ENCODE data around the gene CBY2. TPM values are rescaled to one million over a fixed set of nuclear protein-coding genes. Genes with fewer than 3 reads are reported as not detected.
"Not testable (repeated sequence)": the region's sequence is repeated elsewhere in the genome, so short reads cannot be mapped to it uniquely, and the experiment has no call there.

CBY2 gene, protein sequence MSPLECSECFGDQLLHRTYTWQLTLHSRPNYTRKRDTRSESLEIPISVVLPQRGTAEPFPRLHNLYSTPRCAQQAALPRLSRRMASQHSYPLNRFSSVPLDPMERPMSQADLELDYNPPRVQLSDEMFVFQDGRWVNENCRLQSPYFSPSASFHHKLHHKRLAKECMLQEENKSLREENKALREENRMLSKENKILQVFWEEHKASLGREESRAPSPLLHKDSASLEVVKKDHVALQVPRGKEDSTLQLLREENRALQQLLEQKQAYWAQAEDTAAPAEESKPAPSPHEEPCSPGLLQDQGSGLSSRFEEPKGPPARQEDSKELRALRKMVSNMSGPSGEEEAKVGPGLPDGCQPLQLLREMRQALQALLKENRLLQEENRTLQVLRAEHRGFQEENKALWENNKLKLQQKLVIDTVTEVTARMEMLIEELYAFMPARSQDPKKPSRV
- total RNA-seq (not detected), polyA plus RNA-seq (not detected)
- long read RNA-seq, donor 1, result 0 reads
- long read RNA-seq, donor 2, result 0 reads

DNA sequence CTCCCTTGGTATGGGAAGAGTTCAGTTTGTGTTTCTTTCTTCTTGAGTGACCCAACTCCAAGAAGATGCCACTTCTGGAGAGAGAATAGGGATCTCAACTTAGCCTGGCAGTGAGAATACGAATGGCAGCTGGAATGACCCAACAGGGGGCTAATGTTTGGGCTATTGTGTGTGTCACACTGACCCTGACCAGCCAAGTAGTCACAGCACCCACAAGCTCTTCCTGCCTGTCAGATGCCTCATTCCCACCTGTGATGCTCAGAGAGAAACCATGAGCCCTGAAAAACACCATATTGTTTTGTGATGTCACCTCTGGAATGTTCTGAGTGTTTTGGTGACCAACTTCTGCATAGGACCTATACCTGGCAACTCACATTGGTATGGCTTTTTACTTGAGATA, at the start of gene CBY2:
Gene CBY2, plus strand, starts transcription at position 233 of the 400 bp plus-strand sequence. Its CDS starts 71 bp downstream, at position 304.
- ATAC-seq (ENCODE audit: low FRiP score) (no peak), DNase-seq (no peak)
- no peaks in the 10 kb centered on the region for H3K36me3 ChIP-seq (ENCODE audit: control insufficient read depth in 1 of 2, insufficient read depth in 2 of 2, low read length in 1 of 2)
- no peaks in the 10 kb centered on the region for H3K4me1 ChIP-seq (ENCODE audit: control insufficient read depth in 1 of 2, insufficient read depth in 2 of 2, low read length in 2 of 2)
- H3K9me3 ChIP-seq (ENCODE audit: control insufficient read depth, low read length), result peaks cover 2% of the 10 kb centered on the region
- H3K27ac ChIP-seq (ENCODE audit: low read depth in 1 of 2, low read length in 2 of 2), result no peak within 1 kb of the TSS
- no peak within 1 kb of the TSS for H3K4me3 ChIP-seq (ENCODE audit: low read length in 2 of 2)
- intact Hi-C loops (cut with DNase I), result no loop called here
- H3K27me3 ChIP-seq (ENCODE audit: control insufficient read depth in 1 of 2, insufficient read depth in 2 of 2, low read length in 1 of 2), result no peaks in the 10 kb centered on the region
- 73 to 78% methylated on average over 1 of the region's 1 CpG for WGBS, 2 donors

DNA sequence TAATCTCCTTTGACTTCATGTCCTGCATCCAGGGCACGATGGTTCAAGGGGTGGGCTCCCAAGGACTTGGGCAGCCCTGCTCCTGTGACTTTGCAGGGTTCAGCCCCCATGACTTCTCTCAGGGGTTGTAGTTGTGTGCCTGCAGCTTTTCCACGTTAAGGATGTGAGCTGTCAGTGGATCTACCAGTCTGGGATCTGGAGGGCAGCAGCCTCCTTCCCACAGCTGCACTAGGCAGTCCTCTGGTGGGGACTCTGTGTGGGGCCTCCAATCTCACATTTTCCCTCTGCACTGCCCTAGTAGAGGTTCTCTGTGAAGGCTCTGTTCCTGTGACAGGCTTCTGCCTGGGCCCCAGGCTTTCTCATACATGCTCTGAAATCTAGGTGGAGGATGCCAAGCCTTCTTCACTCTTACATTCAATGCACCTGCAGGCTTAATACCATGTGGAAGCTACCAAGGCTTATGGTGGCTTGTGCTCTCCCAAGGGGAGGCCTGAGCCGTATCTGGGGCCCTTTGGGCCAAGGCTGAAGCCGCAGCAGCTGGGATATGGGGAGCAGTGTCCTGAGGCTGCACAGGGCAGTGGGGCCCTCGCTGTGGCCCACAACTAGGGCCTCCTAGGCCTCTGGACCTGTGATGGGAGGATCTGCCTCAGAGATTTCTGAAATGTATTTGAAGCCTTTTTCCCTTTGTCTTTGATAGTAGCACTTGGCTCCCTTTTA, 47.3 kb upstream of the CBY2 start:
- intact Hi-C loops (cut with DNase I), result no loop called here
- no peaks in the 10 kb centered on the region for H3K4me1 ChIP-seq (ENCODE audit: control insufficient read depth in 1 of 2, insufficient read depth in 2 of 2, low read length in 2 of 2)
- ATAC-seq (ENCODE audit: low FRiP score) (no peak), DNase-seq (no peak)
- peaks cover 1% of the 10 kb centered on the region for H3K9me3 ChIP-seq (ENCODE audit: control insufficient read depth, low read length)
- H3K36me3 ChIP-seq (ENCODE audit: control insufficient read depth in 1 of 2, insufficient read depth in 2 of 2, low read length in 1 of 2), result no peaks in the 10 kb centered on the region
- H3K4me3 ChIP-seq (ENCODE audit: low read length in 2 of 2), result no peak overlapping the region
- no peak overlapping the region for H3K27ac ChIP-seq (ENCODE audit: low read depth in 1 of 2, low read length in 2 of 2)
- H3K27me3 ChIP-seq (ENCODE audit: control insufficient read depth in 1 of 2, insufficient read depth in 2 of 2, low read length in 1 of 2), result no peaks in the 10 kb centered on the region
- WGBS, 2 donors, result 74 to 85% methylated on average over 5 of the region's 5 CpGs

DNA sequence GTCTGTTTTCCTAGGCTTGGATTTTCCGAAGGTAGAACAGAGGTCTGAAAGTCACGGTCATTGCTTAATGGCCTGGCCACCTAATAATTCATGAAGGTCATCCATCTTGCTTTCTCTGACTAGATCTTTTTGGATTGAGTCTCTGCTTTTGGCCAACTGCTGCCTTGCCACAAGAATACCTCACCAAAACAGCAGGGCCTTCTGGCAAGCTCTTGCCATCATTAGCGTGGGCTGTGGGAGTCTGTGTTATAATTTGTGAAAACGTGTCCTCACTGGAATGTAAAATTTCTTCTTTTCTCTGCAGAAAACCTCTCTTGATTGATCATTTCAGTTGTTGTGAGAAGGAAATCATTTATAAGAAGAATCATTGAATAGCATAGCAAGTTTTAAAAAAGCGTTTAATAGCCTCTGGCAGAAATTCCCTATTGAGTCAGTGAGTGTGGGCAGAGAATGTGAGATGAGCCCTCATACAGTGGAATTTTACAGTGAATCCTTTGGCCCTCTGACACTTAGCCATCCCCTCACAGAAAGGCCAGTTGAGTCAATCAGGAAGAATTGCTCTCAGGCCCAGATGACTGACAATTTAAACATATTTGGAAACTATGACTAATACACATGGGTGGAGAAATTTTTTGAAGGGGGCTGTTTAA, 43.4 kb upstream of the CBY2 start:
- WGBS, 2 donors, result 43 to 61% methylated on average over 5 of the region's 5 CpGs
- Histone ChIP-seq H3K36me3 (ENCODE audit: control insufficient read depth in 1 of 2, insufficient read depth in 2 of 2, low read length in 1 of 2) (no peaks in the 10 kb centered on the region), H3K27ac (ENCODE audit: low read depth in 1 of 2, low read length in 2 of 2) (no peak overlapping the region), H3K27me3 (ENCODE audit: control insufficient read depth in 1 of 2, insufficient read depth in 2 of 2, low read length in 1 of 2) (no peaks in the 10 kb centered on the region), H3K4me3 (ENCODE audit: low read length in 2 of 2) (no peak overlapping the region), H3K9me3 (ENCODE audit: control insufficient read depth, low read length) (no peaks in the 10 kb centered on the region), H3K4me1 (ENCODE audit: control insufficient read depth in 1 of 2, insufficient read depth in 2 of 2, low read length in 2 of 2) (no peaks in the 10 kb centered on the region)
- ATAC-seq (ENCODE audit: low FRiP score), result no peak
- DNase-seq, result no peak
- intact Hi-C loops (cut with DNase I), result no loop called here

DNA sequence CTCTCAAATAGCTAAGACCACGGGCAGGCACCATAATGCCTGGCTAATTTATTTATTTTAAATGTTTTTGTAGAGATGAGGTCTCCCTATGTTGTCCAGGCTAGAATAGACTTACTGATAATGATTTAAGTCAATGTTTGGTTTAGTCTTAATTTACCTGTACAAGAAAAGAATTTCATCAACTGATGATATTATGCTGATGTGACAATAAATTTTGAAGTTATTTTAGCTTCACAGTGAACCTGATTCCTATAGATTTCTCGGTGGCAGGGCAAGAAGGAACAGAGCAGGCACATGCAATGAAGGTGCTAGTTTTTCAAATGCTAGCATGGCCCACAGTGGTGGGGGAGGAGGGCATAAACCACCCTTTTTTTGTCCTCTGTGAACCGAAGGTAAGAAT, 42.6 kb upstream of the CBY2 start:
- DNase-seq, result no peak
- Histone ChIP-seq H3K27me3 (ENCODE audit: control insufficient read depth in 1 of 2, insufficient read depth in 2 of 2, low read length in 1 of 2) (no peaks in the 10 kb centered on the region), H3K27ac (ENCODE audit: low read depth in 1 of 2, low read length in 2 of 2) (no peak overlapping the region), H3K36me3 (ENCODE audit: control insufficient read depth in 1 of 2, insufficient read depth in 2 of 2, low read length in 1 of 2) (no peaks in the 10 kb centered on the region), H3K9me3 (ENCODE audit: control insufficient read depth, low read length) (no peaks in the 10 kb centered on the region), H3K4me3 (ENCODE audit: low read length in 2 of 2) (no peak overlapping the region), H3K4me1 (ENCODE audit: control insufficient read depth in 1 of 2, insufficient read depth in 2 of 2, low read length in 2 of 2) (no peaks in the 10 kb centered on the region)
- intact Hi-C loops (cut with DNase I), result no loop called here
- WGBS, 2 donors, result 64 to 69% methylated on average over 3 of the region's 3 CpGs
- ATAC-seq (ENCODE audit: low FRiP score), result no peak

DNA sequence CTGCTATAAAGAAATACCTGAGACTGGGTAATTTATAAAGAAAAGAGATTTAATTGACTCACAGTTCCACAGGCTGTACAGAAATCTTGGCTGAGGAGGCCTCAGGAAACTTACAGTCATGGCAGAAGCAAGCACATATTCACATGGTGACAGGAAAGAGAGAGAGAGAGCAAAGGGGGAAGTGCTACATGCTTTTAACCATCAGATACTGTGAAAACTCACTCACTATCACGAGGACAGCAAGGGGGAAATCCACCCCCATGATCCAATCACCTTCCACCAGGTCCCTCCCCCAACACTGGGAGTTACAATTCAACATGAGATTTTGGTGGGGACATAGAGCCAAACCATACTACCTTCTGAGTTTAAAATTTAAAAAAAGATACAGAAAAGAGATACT, 41.7 kb upstream of the CBY2 start:
- H3K4me1 ChIP-seq (ENCODE audit: control insufficient read depth in 1 of 2, insufficient read depth in 2 of 2, low read length in 2 of 2); H3K9me3 ChIP-seq (ENCODE audit: control insufficient read depth, low read length); ATAC-seq (ENCODE audit: low FRiP score); H3K27ac ChIP-seq (ENCODE audit: low read depth in 1 of 2, low read length in 2 of 2); intact Hi-C loops (cut with DNase I); H3K27me3 ChIP-seq (ENCODE audit: control insufficient read depth in 1 of 2, insufficient read depth in 2 of 2, low read length in 1 of 2); H3K4me3 ChIP-seq (ENCODE audit: low read length in 2 of 2); DNase-seq; H3K36me3 ChIP-seq (ENCODE audit: control insufficient read depth in 1 of 2, insufficient read depth in 2 of 2, low read length in 1 of 2): not testable (repeated sequence)
- 13 to 22% methylated on average over 1 of the region's 1 CpG for WGBS, 2 donors

DNA sequence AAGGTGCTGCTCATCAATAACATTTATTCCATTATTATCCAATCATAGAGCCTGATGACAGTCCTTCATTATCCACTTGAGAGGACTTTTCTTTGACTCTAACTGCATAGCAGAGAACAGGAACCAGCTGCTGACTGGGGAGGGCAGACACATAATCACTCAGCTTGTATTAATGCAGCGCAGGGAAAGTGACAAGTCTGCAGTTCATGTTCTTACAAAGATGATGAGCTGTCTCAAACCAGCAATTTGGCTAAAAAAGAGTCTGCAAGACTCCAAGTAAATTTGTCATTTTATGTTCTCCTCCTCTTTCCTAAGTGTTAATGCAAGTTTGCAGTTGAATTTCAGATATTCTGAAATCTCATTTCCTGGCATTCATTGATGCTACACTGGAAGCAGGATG, 40.0 kb upstream of the CBY2 start:
- no peaks in the 10 kb centered on the region for H3K4me1 ChIP-seq (ENCODE audit: control insufficient read depth in 1 of 2, insufficient read depth in 2 of 2, low read length in 2 of 2)
- H3K36me3 ChIP-seq (ENCODE audit: control insufficient read depth in 1 of 2, insufficient read depth in 2 of 2, low read length in 1 of 2), result no peaks in the 10 kb centered on the region
- ATAC-seq (ENCODE audit: low FRiP score), result no peak
- no peaks in the 10 kb centered on the region for H3K9me3 ChIP-seq (ENCODE audit: control insufficient read depth, low read length)
- WGBS, 2 donors, result 33 to 42% methylated on average over 1 of the region's 1 CpG
- no peaks in the 10 kb centered on the region for H3K27me3 ChIP-seq (ENCODE audit: control insufficient read depth in 1 of 2, insufficient read depth in 2 of 2, low read length in 1 of 2)
- no peak overlapping the region for H3K27ac ChIP-seq (ENCODE audit: low read depth in 1 of 2, low read length in 2 of 2)
- intact Hi-C loops (cut with DNase I), result no loop called here
- no peak for DNase-seq
- no peak overlapping the region for H3K4me3 ChIP-seq (ENCODE audit: low read length in 2 of 2)

DNA sequence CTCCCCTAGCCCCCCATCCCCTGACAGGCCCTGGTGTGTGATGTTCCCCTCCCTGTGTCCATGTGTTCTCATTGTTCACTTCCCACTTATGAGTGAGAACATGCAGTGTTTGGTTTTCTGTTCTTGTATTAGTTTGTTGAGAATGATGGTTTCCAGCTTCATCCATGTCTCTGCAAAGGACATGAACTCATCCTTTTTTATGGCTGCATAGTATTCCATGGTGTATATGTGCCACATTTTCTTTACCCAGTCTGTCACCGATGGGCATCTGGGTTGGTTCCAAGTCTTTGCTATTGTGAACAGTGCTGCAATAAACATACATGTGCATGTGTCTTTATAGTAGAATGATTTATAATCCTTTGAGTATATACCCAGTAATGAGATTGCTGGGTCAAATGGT, 39.2 kb upstream of the CBY2 start:
- H3K4me3 ChIP-seq (ENCODE audit: low read length in 2 of 2); intact Hi-C loops (cut with DNase I); H3K9me3 ChIP-seq (ENCODE audit: control insufficient read depth, low read length); H3K36me3 ChIP-seq (ENCODE audit: control insufficient read depth in 1 of 2, insufficient read depth in 2 of 2, low read length in 1 of 2); H3K27me3 ChIP-seq (ENCODE audit: control insufficient read depth in 1 of 2, insufficient read depth in 2 of 2, low read length in 1 of 2); H3K27ac ChIP-seq (ENCODE audit: low read depth in 1 of 2, low read length in 2 of 2); ATAC-seq (ENCODE audit: low FRiP score); H3K4me1 ChIP-seq (ENCODE audit: control insufficient read depth in 1 of 2, insufficient read depth in 2 of 2, low read length in 2 of 2); DNase-seq: not testable (repeated sequence)
- WGBS, 2 donors, result 92 to 93% methylated on average over 1 of the region's 1 CpG

DNA sequence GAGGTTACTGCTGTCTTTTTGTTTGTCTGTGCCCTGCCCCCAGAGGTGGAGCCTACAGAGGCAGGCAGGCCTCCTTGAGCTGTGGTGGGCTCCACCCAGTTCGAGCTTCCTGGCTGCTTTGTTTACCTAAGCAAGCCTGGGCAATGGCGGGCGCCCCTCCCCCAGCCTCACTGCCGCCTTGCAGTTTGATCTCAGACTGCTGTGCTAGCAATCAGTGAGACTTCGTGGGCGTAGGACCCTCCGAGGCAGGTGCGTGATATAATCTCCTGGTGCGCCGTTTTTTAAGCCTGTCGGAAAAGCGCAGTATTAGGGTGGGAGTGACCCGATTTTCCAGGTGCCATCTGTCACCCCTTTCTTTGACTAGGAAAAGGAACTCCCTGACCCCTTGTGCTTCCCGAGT, 32.5 kb upstream of the CBY2 start:
- H3K36me3 ChIP-seq (ENCODE audit: control insufficient read depth in 1 of 2, insufficient read depth in 2 of 2, low read length in 1 of 2); H3K9me3 ChIP-seq (ENCODE audit: control insufficient read depth, low read length); DNase-seq; intact Hi-C loops (cut with DNase I); ATAC-seq (ENCODE audit: low FRiP score); H3K4me3 ChIP-seq (ENCODE audit: low read length in 2 of 2); H3K27ac ChIP-seq (ENCODE audit: low read depth in 1 of 2, low read length in 2 of 2); H3K27me3 ChIP-seq (ENCODE audit: control insufficient read depth in 1 of 2, insufficient read depth in 2 of 2, low read length in 1 of 2); H3K4me1 ChIP-seq (ENCODE audit: control insufficient read depth in 1 of 2, insufficient read depth in 2 of 2, low read length in 2 of 2): not testable (repeated sequence)
- WGBS, 2 donors, result 70 to 82% methylated on average over 9 to 13 of the region's 14 CpGs
